GM19438 (cell line): ENCODE results near the gene ARFIP2.
"Not testable (repeated sequence)": the region's sequence is repeated elsewhere in the genome, so short reads cannot be mapped to it uniquely, and the experiment has no call there.

Source experiments
- ATAC-seq: cut with Tn5 transposase; IDR thresholded peaks from one replicate; pipeline ENCODE4 v1.9.1; 2021; ENCODE audit warnings: low read depth; ENCODE audit not compliant: unreplicated experiment

Gene ARFIP2, protein sequence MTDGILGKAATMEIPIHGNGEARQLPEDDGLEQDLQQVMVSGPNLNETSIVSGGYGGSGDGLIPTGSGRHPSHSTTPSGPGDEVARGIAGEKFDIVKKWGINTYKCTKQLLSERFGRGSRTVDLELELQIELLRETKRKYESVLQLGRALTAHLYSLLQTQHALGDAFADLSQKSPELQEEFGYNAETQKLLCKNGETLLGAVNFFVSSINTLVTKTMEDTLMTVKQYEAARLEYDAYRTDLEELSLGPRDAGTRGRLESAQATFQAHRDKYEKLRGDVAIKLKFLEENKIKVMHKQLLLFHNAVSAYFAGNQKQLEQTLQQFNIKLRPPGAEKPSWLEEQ

GRCh38 chr11:6481012-6481923 lies at the start of gene ARFIP2, which contains the start of gene TIMM10B:
Gene ARFIP2, minus strand, starts transcription at chr11:6481331. Its CDS starts 910 bp downstream, at chr11:6480421.
Gene TIMM10B, plus strand, starts transcription at chr11:6481501. Its CDS starts 16 bp downstream, at chr11:6481517.
- ATAC-seq = peak; percentile 99

- ATAC-seq = no peak
Measured at GRCh38 chr11:6530848-6531247, 49.7 kb upstream of the ARFIP2 start.

- no peak for ATAC-seq
Measured at GRCh38 chr11:6529266-6529665, 48.1 kb upstream of the ARFIP2 start.

- ATAC-seq = no peak
Measured at GRCh38 chr11:6526411-6527135, 45.4 kb upstream of the ARFIP2 start.

GRCh38 chr11:6523253-6523652 lies 42.1 kb upstream of the ARFIP2 start:
- ATAC-seq = no peak

DNA sequence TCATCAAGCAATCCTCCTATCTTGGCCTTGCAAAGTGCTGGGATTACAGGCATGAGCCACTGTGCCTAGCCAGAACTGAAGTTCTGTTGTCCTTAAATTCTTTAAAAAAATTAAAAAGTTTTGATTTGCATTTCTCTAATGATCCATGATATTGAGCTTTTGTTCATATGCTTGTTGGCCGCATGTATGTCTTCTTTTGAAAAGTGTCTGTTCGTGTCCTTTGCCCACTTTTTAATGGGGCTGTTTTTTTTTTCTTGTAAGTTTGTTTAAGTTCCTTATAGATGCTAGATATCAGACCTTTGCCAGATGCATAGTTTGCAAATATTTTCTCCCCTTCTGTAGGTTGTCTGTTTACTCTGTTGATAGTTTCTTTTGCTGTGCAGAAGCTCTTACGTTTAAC lies 40.8 kb upstream of the ARFIP2 start:
- ATAC-seq = not testable (repeated sequence)

DNA sequence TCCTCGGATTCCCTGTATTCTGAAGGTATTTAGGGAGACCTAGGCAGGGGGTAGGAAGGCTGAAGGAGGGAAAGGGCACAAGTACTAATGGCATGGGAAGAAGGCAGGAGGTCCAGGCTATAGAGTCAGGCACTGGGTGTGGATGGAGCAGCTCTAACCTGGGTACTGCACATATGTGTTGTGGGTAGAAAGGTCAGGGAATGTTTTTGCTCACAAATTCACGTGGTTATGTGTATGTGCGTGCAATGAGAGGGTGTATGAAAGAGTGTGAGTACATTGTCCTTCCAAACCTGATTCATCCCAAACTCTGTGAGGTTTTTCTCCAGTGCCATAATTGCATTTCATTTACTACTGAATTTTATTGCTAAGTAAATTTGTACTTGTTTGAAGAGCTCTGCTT lies 39.1 kb upstream of the ARFIP2 start:
- ATAC-seq = no peak

DNA sequence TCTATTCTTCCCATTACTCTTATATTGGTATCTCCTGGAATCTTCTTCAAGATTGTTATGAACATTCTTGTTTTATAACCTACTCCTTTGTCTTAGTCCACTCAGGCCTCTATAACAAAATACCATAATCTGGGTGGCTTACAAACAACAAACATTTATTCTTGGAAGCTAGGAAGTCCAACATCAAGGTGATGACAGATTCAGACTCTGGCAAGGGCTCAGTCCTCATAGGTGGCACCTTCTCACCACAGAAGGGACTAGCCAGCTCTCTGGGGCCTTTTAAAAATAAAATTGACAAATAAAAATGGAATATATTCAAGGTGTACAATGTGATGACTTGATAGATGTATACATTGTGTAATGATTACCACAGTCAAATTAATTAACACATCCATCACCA lies 35.7 kb upstream of the ARFIP2 start:
- ATAC-seq = no peak

DNA sequence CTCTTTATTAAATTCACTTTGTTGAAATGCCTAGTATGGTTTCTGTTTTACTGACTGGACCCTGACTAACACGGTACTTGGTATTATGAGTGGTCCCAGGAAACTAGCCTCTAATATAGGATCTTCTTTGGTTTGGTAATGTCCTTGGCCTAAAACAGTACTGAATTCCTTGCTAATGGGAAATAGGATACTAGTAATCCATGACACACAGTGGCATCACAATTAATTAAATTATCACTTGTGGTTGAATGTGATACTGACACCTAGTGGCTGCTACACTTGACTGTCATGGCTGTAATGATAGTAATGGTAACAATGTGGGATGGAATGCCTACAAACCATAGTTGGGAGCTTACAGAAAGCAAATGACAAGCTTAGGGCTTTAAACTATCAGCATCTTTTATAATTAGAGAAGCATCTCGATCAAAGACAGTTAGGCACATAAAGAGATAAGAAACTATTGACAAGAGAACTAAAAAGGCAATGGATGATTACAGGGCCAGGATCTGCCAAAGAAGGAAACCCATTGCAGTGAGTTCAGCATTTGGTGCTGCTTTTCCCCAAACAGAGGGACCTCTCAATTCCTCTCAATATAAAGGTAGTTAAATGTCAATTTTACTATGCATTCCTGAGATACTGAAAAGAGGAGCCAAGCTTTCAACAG lies 24.6 kb upstream of the ARFIP2 start:
- ATAC-seq = no peak

GRCh38 chr11:6504166-6504565 lies 23.0 kb upstream of the ARFIP2 start:
- no peak for ATAC-seq

DNA sequence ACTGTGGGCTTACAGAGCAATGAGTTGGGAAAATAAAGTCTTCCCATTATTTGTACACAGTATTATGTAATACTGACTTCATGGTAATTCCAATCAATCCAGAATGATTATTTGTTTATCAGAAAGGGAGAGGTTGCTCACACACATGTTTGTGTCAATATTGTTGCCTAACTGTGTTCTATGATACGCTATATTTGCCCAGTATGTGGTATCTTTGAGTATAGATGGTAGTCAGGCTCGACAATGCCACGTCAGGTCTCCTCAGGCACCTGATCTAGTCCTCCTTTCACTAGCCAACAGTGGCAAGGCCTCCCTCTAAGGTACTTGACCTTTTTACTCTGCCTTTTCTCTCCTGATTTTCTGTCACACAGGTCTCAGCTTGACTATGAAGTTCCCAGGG lies 21.3 kb upstream of the ARFIP2 start:
- no peak for ATAC-seq

- ATAC-seq = no peak
Measured at GRCh38 chr11:6498544-6498943, 17.4 kb upstream of the ARFIP2 start.

- ATAC-seq = no peak
Measured at GRCh38 chr11:6498121-6498520, 17.0 kb upstream of the ARFIP2 start.

GRCh38 chr11:6497069-6497839 lies 16.1 kb upstream of the ARFIP2 start, which contains the start of gene DNHD1:
Gene DNHD1, plus strand, starts transcription at chr11:6497280. Its CDS starts 936 bp downstream, at chr11:6498216.
- no peak for ATAC-seq

- ATAC-seq = no peak
Measured at GRCh38 chr11:6489306-6489705, 8.2 kb upstream of the ARFIP2 start.

- ATAC-seq = no peak
Measured at GRCh38 chr11:6488821-6489220, 7.7 kb upstream of the ARFIP2 start.

GRCh38 chr11:6488342-6488741 lies 7.2 kb upstream of the ARFIP2 start:
- no peak for ATAC-seq

GRCh38 chr11:6486938-6487337 lies 5.8 kb upstream of the ARFIP2 start:
- ATAC-seq = no peak

DNA sequence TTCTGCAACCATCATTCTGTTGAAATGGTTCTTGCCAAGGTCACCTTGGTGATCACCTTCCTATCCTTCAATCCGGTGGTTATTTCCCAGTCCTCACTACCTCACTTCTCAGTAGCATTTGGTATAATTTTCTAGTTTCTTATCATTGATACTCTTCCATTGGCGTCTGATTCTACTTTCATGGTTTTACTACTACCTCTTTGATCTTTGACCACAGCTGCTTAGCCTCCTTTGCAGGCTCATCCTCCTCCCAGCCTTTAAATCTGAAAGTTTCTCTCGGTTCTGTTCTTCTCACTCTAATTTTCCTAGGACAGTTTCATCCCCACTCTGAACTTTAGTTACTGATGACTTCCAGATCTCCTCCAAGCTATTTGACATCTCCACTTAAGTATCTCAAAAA lies 5.1 kb upstream of the ARFIP2 start:
- no peak for ATAC-seq

GRCh38 chr11:6485661-6486060 lies 4.5 kb upstream of the ARFIP2 start:
- no peak for ATAC-seq
